C4-2B (cell line): ENCODE measurements around the gene KRT76.

Experiments
- CTCF ChIP-seq: fragments of 450-650 bp; conservative IDR thresholded peaks from 2 replicates; pipeline ENCODE4 v1.5.1; 2017; ENCODE audit warnings: mild to moderate bottlenecking
- ZFX ChIP-seq: fragments of 450-650 bp; IDR thresholded peaks from 2 replicates; pipeline ENCODE4 v1.6.1; 2017

- TF ChIP-seq CTCF (no peak), ZFX (no peak)
Observed at GRCh38 chr12:52722680-52723079, 54.5 kb downstream of the KRT76 start.
